Left colon (tissue), 2 donors: ENCODE results near the gene ZNF384. TPM values are rescaled to one million over a fixed set of nuclear protein-coding genes. Genes with fewer than 3 reads are reported as not detected.

Source experiments
- ATAC-seq: fragments of 200-7000 bp; cut with Tn5 transposase; one replicate; pipeline ENCODE4 v1.9.1; 2020; ENCODE audit warnings: mild to moderate bottlenecking, moderate library complexity
- DNase-seq, 2 donors: peaks; one replicate each; pipeline ENCODE4 v3.0.0-alpha.2; 2020
- intact Hi-C, 2 donors: fragments of 100-400 bp; cut with DNase I in 1 of 2; cut with micrococcal nuclease in 1 of 2; formaldehyde crosslinking; loops; one replicate each; pipeline versions ENCODE4 v1.11.2 to v1.14.0; 2022; cut with DNase I, micrococcal nuclease
- total RNA-seq, 2 donors: library from RNA; stranded (reverse); fragmentation: NEBNext Ultra II Directional; extraction: Animal tissue kit (Norgen Biotek cat#: 25700); gene quantifications; one replicate each; pipeline ENCODE4 v1.2.1, GENCODE V29; 2021
- donor health status: DM: no; HTN: no; CAD: no.
- donor health status: DM: yes; HTN: yes; CAD: no.

ZNF384 gene
- total RNA-seq, 2 donors from 2014 or later: 47.8 to 51.4 TPM

- ATAC-seq (no peak), DNase-seq (no peak)
- intact Hi-C loops: no loop called here
These were observed 23.0 kb downstream of the ZNF384 start for GRCh38 chr12:6666211-6666610.

- ATAC-seq (no peak), DNase-seq (no peak)
- intact Hi-C loops: no loop called here
These were observed 24.3 kb downstream of the ZNF384 start for GRCh38 chr12:6664902-6665301.

- peak; percentile 97 to 99 for DNase-seq
- peak; percentile 98 for ATAC-seq
- intact Hi-C loops: no loop called here
These were observed 26.1 kb downstream of the ZNF384 start, which contains the start of gene ING4 for GRCh38 chr12:6662906-6663742. ING4 (minus strand) TSS chr12:6663119; CDS start chr12:6663101, 18 bp downstream.

GRCh38 chr12:6662602-6662905 is 26.6 kb downstream of the ZNF384 start:
- peak; percentile 39 for ATAC-seq
- intact Hi-C loops: no loop called here
- DNase-seq: no peak

- no peak for DNase-seq
- intact Hi-C loops: no loop called here
- no peak for ATAC-seq
These were observed 35.2 kb downstream of the ZNF384 start for GRCh38 chr12:6653987-6654386.

GRCh38 chr12:6653342-6653741 is 35.8 kb downstream of the ZNF384 start:
- intact Hi-C loops: no loop called here
- no peak for DNase-seq
- no peak for ATAC-seq

GRCh38 chr12:6652391-6652790 is 36.8 kb downstream of the ZNF384 start:
- ATAC-seq (no peak), DNase-seq (no peak)
- intact Hi-C loops: no loop called here

- no peak for ATAC-seq
- DNase-seq: no peak
- intact Hi-C loops: no loop called here
These were observed 38.3 kb downstream of the ZNF384 start for GRCh38 chr12:6650832-6651231.

- intact Hi-C loops: no loop called here
- DNase-seq (peak; percentile 80 to 86), ATAC-seq (peak; percentile 93)
These were observed 42.0 kb downstream of the ZNF384 start, which contains the start of gene ACRBP for GRCh38 chr12:6647083-6647604. ACRBP (minus strand) TSS chr12:6647432; CDS start chr12:6647366, 66 bp downstream.

- ATAC-seq (peak; percentile 44), DNase-seq (no peak)
- intact Hi-C loops: no loop called here
These were observed 42.7 kb downstream of the ZNF384 start for GRCh38 chr12:6646276-6647082.

- intact Hi-C loops: no loop called here
- DNase-seq (peak in 1 of 2 donors; percentile 59), ATAC-seq (peak; percentile 46)
These were observed 44.3 kb downstream of the ZNF384 start for GRCh38 chr12:6644903-6645302.

- intact Hi-C loops: no loop called here
- ATAC-seq (no peak), DNase-seq (no peak)
These were observed 44.9 kb downstream of the ZNF384 start for GRCh38 chr12:6644257-6644596.

GRCh38 chr12:6643569-6644256 is 45.5 kb downstream of the ZNF384 start:
- intact Hi-C loops: no loop called here
- DNase-seq (no peak), ATAC-seq (no peak)

GRCh38 chr12:6641131-6641530 is 48.0 kb downstream of the ZNF384 start:
- ATAC-seq (no peak), DNase-seq (no peak)
- intact Hi-C loops: no loop called here

- intact Hi-C loops: no loop called here
- DNase-seq (no peak), ATAC-seq (no peak)
These were observed 48.7 kb downstream of the ZNF384 start for GRCh38 chr12:6640497-6640896.

- DNase-seq (no peak), ATAC-seq (no peak)
- intact Hi-C loops: no loop called here
These were observed 49.9 kb downstream of the ZNF384 start for GRCh38 chr12:6639151-6639801.

GRCh38 chr12:6638305-6638704 is 50.9 kb downstream of the ZNF384 start:
- intact Hi-C loops: no loop called here
- ATAC-seq: no peak
- no peak for DNase-seq

- peak; percentile 86 for ATAC-seq
- DNase-seq: peak; percentile 90 to 94
- intact Hi-C loops: no loop called here
These were observed 53.2 kb downstream of the ZNF384 start, which contains the start of gene LPAR5 for GRCh38 chr12:6635856-6636531. LPAR5 (minus strand) TSS chr12:6635959; CDS start chr12:6621248, 14,711 bp downstream.
